Upper lobe of right lung (tissue), 1 donor: ENCODE measurements around the gene CUX1. TPM values are rescaled to one million over a fixed set of nuclear protein-coding genes. Genes with fewer than 3 reads are reported as not detected.

ENCODE experiments used
- ATAC-seq: fragments of 200-7000 bp; cut with Tn5 transposase; one replicate; pipeline ENCODE4 v1.9.1; 2020; ENCODE audit warnings: mild to moderate bottlenecking, moderate library complexity
- DNase-seq: peaks from one replicate; pipeline ENCODE4 v3.0.0-alpha.2; 2020
- H3K27ac ChIP-seq: fragments of 200-600 bp; one replicate; pipeline ENCODE4 v1.8.0; 2022
- H3K27me3 ChIP-seq: fragments of 200-600 bp; one replicate; pipeline ENCODE4 v1.8.0; 2022; ENCODE audit warnings: mild to moderate bottlenecking
- H3K36me3 ChIP-seq: fragments of 200-600 bp; one replicate; pipeline ENCODE4 v1.8.0; 2022
- H3K4me1 ChIP-seq: fragments of 200-600 bp; one replicate; pipeline ENCODE4 v1.8.0; 2022
- H3K4me3 ChIP-seq: fragments of 200-600 bp; one replicate; pipeline ENCODE4 v1.8.0; 2022; ENCODE audit warnings: mild to moderate bottlenecking
- H3K9me3 ChIP-seq: fragments of 200-600 bp; one replicate; pipeline ENCODE4 v1.8.0; 2022
- CTCF ChIP-seq: fragments of 200-600 bp; IDR thresholded peaks from one replicate; pipeline ENCODE4 v1.8.0; 2022; ENCODE audit warnings: antibody characterized with exemption
- intact Hi-C: fragments of 100-400 bp; cut with DNase I; formaldehyde crosslinking; loops from one replicate; pipeline ENCODE4 v1.11.0; 2022
- total RNA-seq: library from RNA; stranded (reverse); fragmentation: NEBNext Ultra II Directional; extraction: Animal tissue kit (Norgen Biotek cat#: 25700); gene quantifications from one replicate; pipeline ENCODE4 v1.2.1, GENCODE V29; 2021
- donor health status: DM: no; HTN: yes; CAD: no; lungs with severe emphysema.

The CUX1 gene
- total RNA-seq, 1 donor from 2014 or later, result 132 TPM

- H3K4me3 ChIP-seq, result no peak overlapping the region
- no peak for ATAC-seq
Observed at GRCh38 chr7:101890749-101891523, 73.5 kb downstream of the CUX1 start.

GRCh38 chr7:101891936-101892640 lies 74.7 kb downstream of the CUX1 start:
- TF ChIP-seq CTCF, result no peak
- H3K4me3 ChIP-seq, result no peak overlapping the region
- no peaks in the 10 kb centered on the region for H3K9me3 ChIP-seq
- no peaks in the 10 kb centered on the region for H3K4me1 ChIP-seq
- intact Hi-C loops, result no loop called here
- no peak for DNase-seq
- no peaks in the 10 kb centered on the region for H3K36me3 ChIP-seq
- H3K27me3 ChIP-seq, result no peaks in the 10 kb centered on the region
- ATAC-seq, result peak; percentile 46
- H3K27ac ChIP-seq, result no peak overlapping the region

More at GRCh38 chr7:101890749-101891523, 73.5 kb downstream of the CUX1 start:
- Histone ChIP-seq H3K9me3 (no peaks in the 10 kb centered on the region), H3K4me1 (no peaks in the 10 kb centered on the region), H3K36me3 (no peaks in the 10 kb centered on the region), H3K27ac (no peak overlapping the region), H3K27me3 (no peaks in the 10 kb centered on the region)
- intact Hi-C loops, result no loop called here
- no peak for DNase-seq
- no peak for TF ChIP-seq CTCF

- H3K27me3 ChIP-seq, result no peaks in the 10 kb centered on the region
- H3K4me3 ChIP-seq, result no peak overlapping the region
- H3K9me3 ChIP-seq, result no peaks in the 10 kb centered on the region
- no peak for TF ChIP-seq CTCF
- intact Hi-C loops, result no loop called here
- H3K27ac ChIP-seq, result no peak overlapping the region
- H3K4me1 ChIP-seq, result no peaks in the 10 kb centered on the region
- no peak for ATAC-seq
- no peaks in the 10 kb centered on the region for H3K36me3 ChIP-seq
- DNase-seq, result no peak
Observed at GRCh38 chr7:101893341-101894082, 76.1 kb downstream of the CUX1 start.

GRCh38 chr7:101896316-101896715 lies 78.9 kb downstream of the CUX1 start:
- DNase-seq (no peak), ATAC-seq (no peak)
- Histone ChIP-seq H3K9me3 (no peaks in the 10 kb centered on the region), H3K27me3 (no peaks in the 10 kb centered on the region), H3K27ac (no peak overlapping the region), H3K4me3 (no peak overlapping the region), H3K4me1 (no peaks in the 10 kb centered on the region), H3K36me3 (no peaks in the 10 kb centered on the region)
- TF ChIP-seq CTCF, result no peak
- intact Hi-C loops, result no loop called here

GRCh38 chr7:101896941-101897340 lies 79.5 kb downstream of the CUX1 start:
- H3K4me1 ChIP-seq, result no peaks in the 10 kb centered on the region
- no peak for ATAC-seq
- no peak for TF ChIP-seq CTCF

More at GRCh38 chr7:101896941-101897340, 79.5 kb downstream of the CUX1 start:
- Histone ChIP-seq H3K4me3 (no peak overlapping the region), H3K27me3 (no peaks in the 10 kb centered on the region), H3K27ac (no peak overlapping the region), H3K9me3 (no peaks in the 10 kb centered on the region), H3K36me3 (no peaks in the 10 kb centered on the region)
- intact Hi-C loops, result no loop called here
- DNase-seq, result no peak
